B cell (primary cell): ENCODE measurements around the gene TMEM232. TPM values are rescaled to one million over a fixed set of nuclear protein-coding genes. Genes with fewer than 3 reads are reported as not detected.

Source experiments
- ATAC-seq: fragments of 200-7000 bp; cut with Tn5 transposase; one replicate; pipeline ENCODE4 v1.10.0; 2021; ENCODE audit warnings: low read depth, mild to moderate bottlenecking, moderate number of reproducible peaks, moderate library complexity
- CTCF ChIA-PET: fragments of 350-600 bp; sonication (Branson Sonifier 250); formaldehyde crosslinking; loops from one replicate; lab custom pipeline; 2021; ENCODE audit warnings: antibody characterized with exemption, inconsistent platforms; lab: Charles Lee
- POLR2A ChIA-PET: fragments of 350-600 bp; sonication (Branson Sonifier 250); formaldehyde crosslinking; loops from one replicate; lab custom pipeline; 2021; ENCODE audit warnings: antibody characterized with exemption; lab: Charles Lee
- DNase-seq: peaks from one replicate; pipeline ENCODE4 v3.0.0; 2013
- H2AFZ ChIP-seq: 2 replicates; pipeline ENCODE4 v1.6.1; 2012; ENCODE audit warnings: mild to moderate bottlenecking, low read depth, low read length; ENCODE audit not compliant: insufficient read depth, poor library complexity, severe bottlenecking
- H3K27ac ChIP-seq, 2 donors: 1 replicate in 1 of 2; 2 replicates in 1 of 2; pipeline ENCODE4 v1.5.1; 2012 to 2013; ENCODE audit warnings: low read length in 2 of 2, mild to moderate bottlenecking in 2 of 2, moderate library complexity in 1 of 2
- H3K27me3 ChIP-seq, 4 experiments: fragments of 200-600 bp in 1 of 4; sonication (generic) in 1 of 4; replicated peaks in 1 of 4; 1 replicate in 2 of 4; 2 replicates in 2 of 4; pipeline versions ENCODE4 v1.6.1 to v1.7.0; 2013 to 2016; ENCODE audit warnings: low read length in 3 of 4, mild to moderate bottlenecking in 2 of 4, mixed read lengths in 1 of 4, moderate library complexity in 1 of 4; ENCODE audit not compliant: insufficient read depth in 4 of 4, control insufficient read depth in 3 of 4; ENCODE audit errors: control extremely low read depth in 1 of 4
- H3K36me3 ChIP-seq, 2 experiments: replicated peaks in 1 of 2; 1 replicate in 1 of 2; 2 replicates in 1 of 2; pipeline versions ENCODE4 v1.6.1 to v1.7.1; 2013; ENCODE audit warnings: low read length in 1 of 2; ENCODE audit not compliant: insufficient read depth in 2 of 2, control insufficient read depth in 1 of 2; ENCODE audit errors: control extremely low read depth in 1 of 2, extremely low read depth in 1 of 2
- H3K4me1 ChIP-seq, 2 donors: fragments of 200-600 bp in 1 of 2; sonication (generic) in 1 of 2; 1 replicate in 1 of 2; 2 replicates in 1 of 2; pipeline versions ENCODE4 v1.5.1 to v1.6.1; 2013 to 2017; ENCODE audit warnings: low read length in 2 of 2; ENCODE audit not compliant: control insufficient read depth in 2 of 2, insufficient read depth in 2 of 2
- H3K4me2 ChIP-seq: replicated peaks from 2 replicates; pipeline ENCODE3; 2012; ENCODE audit warnings: mild to moderate bottlenecking, low read depth, low read length; ENCODE audit not compliant: poor library complexity, severe bottlenecking
- H3K4me3 ChIP-seq, 5 experiments: fragments of 200-600 bp in 1 of 5; sonication (generic) in 1 of 5; 1 replicate in 3 of 5; 2 replicates in 2 of 5; pipeline versions ENCODE4 v1.5.1 to v1.7.0; 2011 to 2016; ENCODE audit warnings: low read length in 4 of 5, mild to moderate bottlenecking in 4 of 5, low read depth in 2 of 5, control low read depth in 1 of 5, moderate library complexity in 1 of 5; ENCODE audit not compliant: insufficient read depth in 1 of 5; ENCODE audit errors: control extremely low read depth in 1 of 5, extremely low read depth in 1 of 5
- H3K79me2 ChIP-seq: fragments of 200-600 bp; sonication (generic); one replicate; pipeline ENCODE4 v1.6.0; 2016; ENCODE audit warnings: low read length; ENCODE audit not compliant: control insufficient read depth, insufficient read depth
- H3K9ac ChIP-seq: fragments of 200-600 bp; sonication (generic); 2 replicates; pipeline ENCODE4 v1.6.1; 2017; ENCODE audit warnings: mild to moderate bottlenecking, low read length, moderate library complexity
- H3K9me3 ChIP-seq, 3 donors: one replicate each; pipeline versions ENCODE4 v1.6.1 to v1.7.1; 2013; ENCODE audit warnings: low read length in 2 of 3; ENCODE audit not compliant: control insufficient read depth in 2 of 3, insufficient read depth in 1 of 3; ENCODE audit errors: control extremely low read depth in 1 of 3
- H4K20me1 ChIP-seq: 2 replicates; pipeline ENCODE4 v1.6.0; 2012; ENCODE audit warnings: mild to moderate bottlenecking, low read length; ENCODE audit not compliant: insufficient read depth, control insufficient read depth, poor library complexity, severe bottlenecking
- H3K27ac Mint-ChIP-seq: one replicate; pipeline ENCODE4 v1.8.0; 2021; ENCODE audit warnings: mixed read lengths
- H3K27me3 Mint-ChIP-seq: one replicate; pipeline ENCODE4 v1.8.0; 2021; ENCODE audit warnings: mixed read lengths
- H3K4me1 Mint-ChIP-seq: one replicate; pipeline ENCODE4 v1.8.0; 2021; ENCODE audit warnings: mixed read lengths
- H3K4me3 Mint-ChIP-seq: one replicate; pipeline ENCODE4 v1.8.0; 2021; ENCODE audit warnings: mixed read lengths
- H3K9me3 Mint-ChIP-seq: one replicate; pipeline ENCODE4 v1.8.0; 2022; ENCODE audit warnings: mixed read lengths; ENCODE audit not compliant: insufficient read depth
- CTCF ChIP-seq: fragments of 200-600 bp; IDR thresholded peaks from one replicate; pipeline ENCODE4 v1.8.0; 2022; ENCODE audit warnings: antibody characterized with exemption, mild to moderate bottlenecking
- EZH2 ChIP-seq: IDR thresholded peaks from 2 replicates; pipeline ENCODE4 v1.6.1; 2012; ENCODE audit warnings: borderline replicate concordance, low read depth, mild to moderate bottlenecking, moderate library complexity, low read length; ENCODE audit not compliant: insufficient read depth, poor library complexity, severe bottlenecking
- WGBS: methylation state at CpG from one replicate; pipeline ENCODE4 v1.1.5; 2013; ENCODE audit warnings: missing lambda C conversion rate; ENCODE audit not compliant: insufficient coverage; 5-methylcytosine and 5-hydroxymethylcytosine counted together
- intact Hi-C: fragments of 100-400 bp; cut with micrococcal nuclease; formaldehyde crosslinking; loops from one replicate; pipeline ENCODE4 v1.10.0; 2022
- polyA plus RNA-seq: library from polyadenylated mRNA; depleted of rRNA; stranded (reverse); fragments of >200 nt; gene quantifications from 2 replicates; pipeline ENCODE4 v1.2.3, GENCODE V29; 2012
- total RNA-seq, 2 donors: library from RNA; stranded (reverse); fragments of 120-200 nt in 1 of 2; gene quantifications; 1 replicate in 1 of 2; 2 replicates in 1 of 2; pipeline versions ENCODE4 v1.2.3 to v1.2.4, GENCODE V29; 2013 to 2022

TMEM232 gene
- total and polyA plus RNA-seq, 2 donors (not counting 1 experiment from before 2014, with no cell fraction given): 0.49 to 2.9 TPM

- intact Hi-C loops: no loop called here
- no peaks in the 10 kb centered on the region for H3K4me1 ChIP-seq
- H3K4me2 ChIP-seq: no peak overlapping the region
- Mint-ChIP-seq H3K9me3 (peaks cover 3% of the 10 kb centered on the region), H3K4me3 (no peak overlapping the region), H3K4me1 (no peaks in the 10 kb centered on the region), H3K27ac (no peak overlapping the region), H3K27me3 (no peaks in the 10 kb centered on the region)
- H3K79me2 ChIP-seq: no peaks in the 10 kb centered on the region
- no peaks in the 10 kb centered on the region for H3K9me3 ChIP-seq
- no peak for TF ChIP-seq EZH2
- TF ChIP-seq CTCF: no peak
- ATAC-seq (no peak), DNase-seq (no peak)
- H3K36me3 ChIP-seq: no peaks in the 10 kb centered on the region
- ChIA-PET CTCF (no interaction called here), POLR2A (no interaction called here)
- no peak overlapping the region for H3K27ac ChIP-seq
- no peak overlapping the region for H3K4me3 ChIP-seq
- no peak overlapping the region for H2AFZ ChIP-seq
- no peak overlapping the region for H3K9ac ChIP-seq
- no peaks in the 10 kb centered on the region for H3K27me3 ChIP-seq
- WGBS: no CpG with 5 or more reads among the region's 1 CpG
- no peaks in the 10 kb centered on the region for H4K20me1 ChIP-seq
Observed at GRCh38 chr5:110572729-110573128, 153.7 kb downstream of the TMEM232 start.

GRCh38 chr5:110562191-110562590 lies 164.3 kb downstream of the TMEM232 start:
- Histone ChIP-seq H3K9me3 (peaks cover 0 to 7% (median 0%) of the 10 kb centered on the region in 3 donors), H3K79me2 (no peaks in the 10 kb centered on the region), H3K4me2 (no peak overlapping the region), H3K9ac (no peak overlapping the region), H3K27me3 (no peaks in the 10 kb centered on the region), H4K20me1 (no peaks in the 10 kb centered on the region), H3K4me1 (no peaks in the 10 kb centered on the region), H3K36me3 (no peaks in the 10 kb centered on the region), H3K4me3 (no peak overlapping the region), H3K27ac (no peak overlapping the region), H2AFZ (no peak overlapping the region)
- ATAC-seq (no peak), DNase-seq (no peak)
- H3K27me3 Mint-ChIP-seq: no peaks in the 10 kb centered on the region
- no peaks in the 10 kb centered on the region for H3K9me3 Mint-ChIP-seq
- no peak overlapping the region for H3K27ac Mint-ChIP-seq
- intact Hi-C loops: no loop called here
- no peak overlapping the region for H3K4me3 Mint-ChIP-seq
- ChIA-PET POLR2A (no interaction called here), CTCF (no interaction called here)
- TF ChIP-seq CTCF (no peak), EZH2 (no peak)
- no peaks in the 10 kb centered on the region for H3K4me1 Mint-ChIP-seq
